H1 (cell line): ENCODE measurements around the gene ZBTB46. TPM values are rescaled to one million over a fixed set of nuclear protein-coding genes. Genes with fewer than 3 reads are reported as not detected.

Experiments used
- CTCF ChIA-PET: fragments of 300-600 bp; sonication (Branson Sonifier 250); formaldehyde crosslinking; loops from one replicate; lab custom pipeline; 2021; ENCODE audit not compliant: partially characterized antibody; lab: Charles Lee
- POLR2A ChIA-PET: fragments of 300-600 bp; sonication (Branson Sonifier 250); formaldehyde crosslinking; loops from one replicate; lab custom pipeline; 2021; ENCODE audit warnings: inconsistent platforms; ENCODE audit not compliant: partially characterized antibody; lab: Charles Lee
- DNase-seq, 2 experiments: peaks; one replicate each; pipeline versions ENCODE4 v3.0.0 to v3.0.0-alpha.2; 2010 to 2022; ENCODE audit warnings: low spot score in 2 of 2, low read depth in 1 of 2, mixed read lengths in 1 of 2
- FAIRE-seq: peaks from 2 replicates; lab custom pipeline; 2011; peaks lifted over from hg19 to GRCh38; lab: Jason Lieb, UNC
- H2AFZ ChIP-seq: 2 replicates; pipeline ENCODE4 v1.8.1; 2012; ENCODE audit warnings: low read length, inconsistent platforms
- H2AK5ac ChIP-seq: 2 replicates; pipeline ENCODE4 v1.6.1; 2013; ENCODE audit warnings: low read depth, low read length
- H2BK120ac ChIP-seq: replicated peaks from 2 replicates; pipeline ENCODE3; 2013; ENCODE audit warnings: low read depth, low read length, inconsistent platforms
- H2BK12ac ChIP-seq: 2 replicates; pipeline ENCODE4 v1.6.1; 2013; ENCODE audit warnings: low read depth, low read length
- H2BK15ac ChIP-seq: 2 replicates; pipeline ENCODE4 v1.6.1; 2013; ENCODE audit warnings: low read length
- H2BK20ac ChIP-seq: 2 replicates; pipeline ENCODE4 v1.6.1; 2013; ENCODE audit warnings: low read length
- H2BK5ac ChIP-seq: 2 replicates; pipeline ENCODE4 v1.6.1; 2013; ENCODE audit warnings: low read depth, low read length
- H3K14ac ChIP-seq: 2 replicates; pipeline ENCODE4 v1.6.1; 2013; ENCODE audit warnings: inconsistent platforms; ENCODE audit not compliant: insufficient read length
- H3K18ac ChIP-seq: 2 replicates; pipeline ENCODE4 v1.6.1; 2013; ENCODE audit warnings: low read length; ENCODE audit errors: extremely low read depth
- H3K23ac ChIP-seq: 2 replicates; pipeline ENCODE4 v1.6.1; 2013; ENCODE audit warnings: inconsistent platforms; ENCODE audit not compliant: insufficient read length
- H3K23me2 ChIP-seq: 2 replicates; pipeline ENCODE4 v1.6.1; 2013; ENCODE audit warnings: low read depth, low read length
- H3K27ac ChIP-seq: 2 replicates; pipeline ENCODE4 v1.6.1; 2011; ENCODE audit warnings: low read depth, low read length, inconsistent platforms
- H3K27me3 ChIP-seq, 4 experiments: replicated peaks in 1 of 4; 1 replicate in 1 of 4; 2 replicates in 3 of 4; pipeline versions ENCODE4 v1.6.1 to v1.8.1; 2011 to 2013; ENCODE audit warnings: low read length in 3 of 4, mild to moderate bottlenecking in 3 of 4, inconsistent platforms in 2 of 4, mixed read lengths in 2 of 4, moderate library complexity in 1 of 4; ENCODE audit not compliant: control insufficient read depth in 3 of 4, insufficient read depth in 3 of 4; ENCODE audit errors: extremely low read depth in 1 of 4
- H3K36me3 ChIP-seq, 4 experiments: 2 replicates each; pipeline versions ENCODE4 v1.6.1 to v1.8.1; 2011 to 2013; ENCODE audit warnings: mild to moderate bottlenecking in 4 of 4, low read length in 3 of 4, moderate library complexity in 2 of 4, control low read depth in 1 of 4, inconsistent platforms in 1 of 4; ENCODE audit not compliant: insufficient read depth in 4 of 4, control insufficient read depth in 2 of 4
- H3K4ac ChIP-seq: replicated peaks from 2 replicates; pipeline ENCODE3; 2013; ENCODE audit warnings: low read length, low read depth, mixed read lengths, inconsistent platforms; ENCODE audit not compliant: insufficient read length
- H3K4me1 ChIP-seq, 4 experiments: replicated peaks in 1 of 4; 1 replicate in 1 of 4; 2 replicates in 3 of 4; pipeline versions ENCODE4 v1.6.1 to v1.8.1; 2011 to 2013; ENCODE audit warnings: low read length in 3 of 4, inconsistent platforms in 2 of 4, mixed read lengths in 1 of 4; ENCODE audit not compliant: insufficient read depth in 4 of 4, control insufficient read depth in 3 of 4
- H3K4me2 ChIP-seq, 2 experiments: 2 replicates each; pipeline versions ENCODE4 v1.6.1 to v1.8.1; 2011 to 2013; ENCODE audit warnings: low read depth in 2 of 2, low read length in 2 of 2, control low read depth in 1 of 2, inconsistent platforms in 1 of 2, mild to moderate bottlenecking in 1 of 2; ENCODE audit not compliant: insufficient read depth in 1 of 2
- H3K4me3 ChIP-seq, 4 experiments: fragments of 200-600, 300-600 bp in 1 of 4; sonication (generic), shearing (Covaris generic), sonication (Bioruptor Twin) in 1 of 4; 2 replicates each; pipeline versions ENCODE4 v1.5.1 to v1.8.1; 2011 to 2016; ENCODE audit warnings: low read length in 4 of 4, low read depth in 3 of 4, control low read depth in 2 of 4, inconsistent platforms in 2 of 4, mild to moderate bottlenecking in 2 of 4, mixed read lengths in 1 of 4, moderate library complexity in 1 of 4; ENCODE audit not compliant: insufficient read depth in 2 of 4; ENCODE audit errors: extremely low read depth in 1 of 4
- H3K56ac ChIP-seq: replicated peaks from 2 replicates; pipeline ENCODE3; 2013; ENCODE audit warnings: low read depth, mild to moderate bottlenecking, mixed read lengths, low read length, inconsistent platforms; ENCODE audit not compliant: insufficient read length
- H3K79me1 ChIP-seq: 2 replicates; pipeline ENCODE4 v1.6.1; 2013; ENCODE audit warnings: low read depth, low read length, control low read depth
- H3K79me2 ChIP-seq, 2 experiments: 2 replicates each; pipeline versions ENCODE4 v1.6.1 to v1.8.1; 2012 to 2013; ENCODE audit warnings: low read length in 2 of 2, mild to moderate bottlenecking in 2 of 2, inconsistent platforms in 1 of 2; ENCODE audit not compliant: insufficient read depth in 2 of 2, control insufficient read depth in 1 of 2
- H3K9ac ChIP-seq, 4 experiments: replicated peaks in 1 of 4; 1 replicate in 1 of 4; 2 replicates in 3 of 4; pipeline versions ENCODE4 v1.6.1 to v1.8.1; 2011 to 2013; ENCODE audit warnings: low read depth in 3 of 4, low read length in 3 of 4, control low read depth in 2 of 4, mild to moderate bottlenecking in 2 of 4, moderate library complexity in 2 of 4, inconsistent platforms in 1 of 4; ENCODE audit errors: extremely low read depth in 1 of 4
- H3K9me3 ChIP-seq, 2 experiments: 2 replicates each; pipeline versions ENCODE4 v1.6.1 to v1.8.1; 2012 to 2013; ENCODE audit warnings: mild to moderate bottlenecking in 2 of 2, moderate library complexity in 2 of 2, control low read depth in 1 of 2, inconsistent platforms in 1 of 2, low read depth in 1 of 2, low read length in 1 of 2, mixed read lengths in 1 of 2; ENCODE audit not compliant: insufficient read depth in 2 of 2
- H4K20me1 ChIP-seq, 2 experiments: replicated peaks in 1 of 2; 2 replicates each; pipeline versions ENCODE3 to v1.8.1; 2011 to 2013; ENCODE audit warnings: inconsistent platforms in 2 of 2, low read length in 2 of 2, mild to moderate bottlenecking in 1 of 2; ENCODE audit not compliant: insufficient read depth in 2 of 2, control insufficient read depth in 1 of 2
- H4K5ac ChIP-seq: 2 replicates; pipeline ENCODE4 v1.6.1; 2013; ENCODE audit warnings: low read length, low read depth, mixed read lengths, inconsistent platforms; ENCODE audit not compliant: insufficient read length
- H4K8ac ChIP-seq: 2 replicates; pipeline ENCODE4 v1.8.0; 2013; ENCODE audit warnings: mild to moderate bottlenecking, moderate library complexity, low read length, inconsistent platforms; ENCODE audit not compliant: insufficient read depth; ENCODE audit errors: extremely low read depth
- H4K91ac ChIP-seq: replicated peaks from 2 replicates; pipeline ENCODE3; 2013; ENCODE audit warnings: low read length, mixed read lengths, inconsistent platforms; ENCODE audit not compliant: insufficient read length
- POLR2A ChIP-seq, 2 experiments: IDR thresholded peaks; 1 replicate in 1 of 2; 2 replicates in 1 of 2; pipeline ENCODE4 v1.6.1; 2011; ENCODE audit warnings: low read depth in 2 of 2, low read length in 2 of 2, mild to moderate bottlenecking in 2 of 2; ENCODE audit errors: control extremely low read depth in 1 of 2
- RAD21 ChIP-seq, 2 experiments: IDR thresholded peaks in 1 of 2; conservative IDR thresholded peaks in 1 of 2; 2 replicates each; pipeline ENCODE4 v1.6.1; 2011; ENCODE audit warnings: low read depth in 2 of 2, low read length in 2 of 2, improper control_type of control experiment in 1 of 2, inconsistent platforms in 1 of 2, mild to moderate bottlenecking in 1 of 2, moderate library complexity in 1 of 2
- WGBS, 2 experiments: shearing (Covaris generic) in 1 of 2; methylation state at CpG; one replicate each; pipeline versions ENCODE4 v1.1.6 to v1.1.7; 2013 to 2015; ENCODE audit warnings: low lambda C conversion rate in 2 of 2, mixed read lengths in 2 of 2, inconsistent platforms in 1 of 2, low coverage in 1 of 2, missing lambda C conversion rate in 1 of 2; ENCODE audit not compliant: insufficient replicate concordance in 2 of 2, insufficient coverage in 1 of 2, insufficient read length in 1 of 2; ENCODE audit errors: extremely low coverage in 1 of 2, missing lambda C conversion rate in 1 of 2; 5-methylcytosine and 5-hydroxymethylcytosine counted together
- polyA plus RNA-seq, 7 experiments: library from polyadenylated mRNA; depleted of rRNA in 3 of 7; stranded (reverse) in 5 of 7; unstranded in 2 of 7; fragments of >200 nt in 5 of 7; fragments of 200-250 nt in 2 of 7; gene quantifications; 1 replicate in 5 of 7; 2 replicates in 1 of 7; 4 replicates in 1 of 7; pipeline versions ENCODE4 v1.2.1 to v1.2.3, GENCODE V29; 2011 to 2013; ENCODE audit warnings: missing spikeins in 2 of 7, mixed read lengths in 2 of 7
- total RNA-seq: library from RNA; stranded (reverse); fragmentation: NEBNext Ultra II Directional; extraction: Animal tissue kit (Norgen Biotek cat#: 25700); gene quantifications from 2 replicates; pipeline ENCODE4 v1.2.1, GENCODE V29; 2021

Gene ZBTB46
- total and polyA plus RNA-seq, 2 of the 8 experiments (the other 6 are each of a cell fraction or from before 2014, with no cell fraction given): 6.4 to 22.4 TPM

GRCh38 chr20:63697357-63697867 is 133.7 kb downstream of the ZBTB46 start:
- peaks cover 8% of the 10 kb centered on the region; the same call in 1 of the 2 replicates for H3K23me2 ChIP-seq
- no peaks in the 10 kb centered on the region for H3K79me2 ChIP-seq
- no peak overlapping the region for H3K27ac ChIP-seq
- peaks cover 0 to 3% (median 0%) of the 10 kb centered on the region in 4 experiments; a peak in 1 of 8 replicates for H3K36me3 ChIP-seq
- FAIRE-seq: no peak
- H3K4me1 ChIP-seq: peaks cover 0 to 12% (median 7%) of the 10 kb centered on the region in 4 experiments; a peak in 4 of 7 replicates
- H3K79me1 ChIP-seq: no peaks in the 10 kb centered on the region
- no peak overlapping the region for H3K14ac ChIP-seq
- no peak overlapping the region for H3K18ac ChIP-seq
- H3K23ac ChIP-seq: no peak overlapping the region
- H2BK12ac ChIP-seq: peak overlapping the region; percentile 17; the same call in 1 of the 2 replicates
- POLR2A ChIA-PET: interaction anchor here (0.5 to 4.2 kb wide), 14 partner anchors 9 to 214 kb away, joined by 3 to 49 read pairs (median 4); partner anchors contain the start of genes ARFRP1, GMEB2, LIME1 and RTEL1
- H2BK5ac ChIP-seq: peak overlapping the region; percentile 60; the same call in 1 of the 2 replicates
- H2AFZ ChIP-seq: no peak overlapping the region
- H3K27me3 ChIP-seq: no peaks in the 10 kb centered on the region
- TF ChIP-seq POLR2A (IDR thresholded peaks at IDR 0.05; ENCODE audit: control extremely low read depth in 1 of 2, low read depth in 2 of 2, low read length in 2 of 2) (peak in 1 of 2 experiments; percentile 55; a peak in 1 of 3 replicates), RAD21 (IDR thresholded peaks at IDR 0.05 in 1 of 2, conservative IDR thresholded peaks at IDR 0.05 in 1 of 2; ENCODE audit: low read depth in 2 of 2, low read length in 2 of 2) (no peak)
- H3K9ac ChIP-seq: no peak overlapping the region
- H3K4me2 ChIP-seq: peak overlapping the region; percentile 58 to 65
- no peak for DNase-seq
- H3K9me3 ChIP-seq: no peaks in the 10 kb centered on the region; a peak in 1 of 4 replicates
- no peak overlapping the region for H2BK120ac ChIP-seq
- no peak overlapping the region for H3K4ac ChIP-seq
- H2BK20ac ChIP-seq: no peak overlapping the region
- peak overlapping the region in 1 of 4 experiments; percentile 45; a peak in 2 of 8 replicates for H3K4me3 ChIP-seq
- H4K20me1 ChIP-seq: peaks cover 0 to 12% of the 10 kb centered on the region in 2 experiments
- no peak overlapping the region for H3K56ac ChIP-seq
- no peak overlapping the region for H4K91ac ChIP-seq
- no peak overlapping the region for H2BK15ac ChIP-seq
- no peak overlapping the region for H4K8ac ChIP-seq
- no peak overlapping the region for H2AK5ac ChIP-seq
- 78% methylated on average over 7 of the region's 7 CpGs; no CpG with 5 or more reads in 1 of the 2 experiments for WGBS, 2 experiments
- CTCF ChIA-PET: interaction anchor here (0.6 to 2.4 kb wide), 8 partner anchors 9 to 88 kb away, joined by 3 to 9 read pairs (median 4); partner anchors contain the start of genes ARFRP1 and ZGPAT
- H4K5ac ChIP-seq: no peak overlapping the region
